ENCODE results near the gene TPGS2.
A peak's percentile ranks its signal among the peaks of the same experiment; 100 is the strongest.
"Not testable (repeated sequence)": the region's sequence is repeated elsewhere in the genome, so short reads cannot be mapped to it uniquely, and the experiment has no call there.

Gene TPGS2

GRCh38 chr18:36821681-36822080 lies 7.1 kb downstream of the TPGS2 start:
- DNase-seq = peak; percentile 44

GRCh38 chr18:36819621-36820020 lies 9.2 kb downstream of the TPGS2 start:
- no peak for DNase-seq

GRCh38 chr18:36818652-36819051 lies 10.2 kb downstream of the TPGS2 start:
- DNase-seq = no peak

GRCh38 chr18:36817039-36817438 lies 11.8 kb downstream of the TPGS2 start:
- DNase-seq = no peak

GRCh38 chr18:36816096-36816495 lies 12.7 kb downstream of the TPGS2 start:
- DNase-seq = not testable (repeated sequence)

GRCh38 chr18:36814994-36815393 lies 13.8 kb downstream of the TPGS2 start:
- DNase-seq = no peak

- no peak for DNase-seq
Measured at GRCh38 chr18:36813824-36814223, 15.0 kb downstream of the TPGS2 start.

GRCh38 chr18:36813101-36813775 lies 15.6 kb downstream of the TPGS2 start:
- no peak for DNase-seq

GRCh38 chr18:36812678-36813077 lies 16.1 kb downstream of the TPGS2 start:
- no peak for DNase-seq

GRCh38 chr18:36811955-36812354 lies 16.8 kb downstream of the TPGS2 start:
- no peak for DNase-seq

GRCh38 chr18:36811430-36811829 lies 17.4 kb downstream of the TPGS2 start:
- DNase-seq = no peak

GRCh38 chr18:36809590-36810381 lies 19.0 kb downstream of the TPGS2 start:
- peak; percentile 78 for DNase-seq

- DNase-seq = peak; percentile 93
Measured at GRCh38 chr18:36808681-36809080, 20.1 kb downstream of the TPGS2 start.

GRCh38 chr18:36805105-36805504 lies 23.7 kb downstream of the TPGS2 start:
- no peak for DNase-seq

- DNase-seq = no peak
Measured at GRCh38 chr18:36798738-36799473, 29.9 kb downstream of the TPGS2 start.

- DNase-seq = no peak
Measured at GRCh38 chr18:36792634-36793283, 36.0 kb downstream of the TPGS2 start.

GRCh38 chr18:36786686-36787085 lies 42.1 kb downstream of the TPGS2 start:
- peak; percentile 74 for DNase-seq

GRCh38 chr18:36783792-36784191 lies 45.0 kb downstream of the TPGS2 start:
- no peak for DNase-seq

GRCh38 chr18:36782710-36783109 lies 46.1 kb downstream of the TPGS2 start:
- no peak for DNase-seq

GRCh38 chr18:36780748-36781147 lies 48.1 kb downstream of the TPGS2 start:
- DNase-seq = no peak

- DNase-seq = no peak
Measured at GRCh38 chr18:36777566-36777965, 51.2 kb downstream of the TPGS2 start.

GRCh38 chr18:36776650-36777049 lies 52.2 kb downstream of the TPGS2 start:
- DNase-seq = no peak

- DNase-seq = no peak
Measured at GRCh38 chr18:36775396-36775795, 53.4 kb downstream of the TPGS2 start.
